IMR-90 (cell line): ENCODE measurements around the gene ZKSCAN5. TPM values are rescaled to one million over a fixed set of nuclear protein-coding genes. Genes with fewer than 3 reads are reported as not detected.
A peak's percentile ranks its signal among the peaks of the same experiment; 100 is the strongest.

Experiments used
- ATAC-seq: fragments of 200-7000 bp; cut with Tn5 transposase; 2 replicates; pipeline ENCODE4 v1.9.1; 2020; ENCODE audit warnings: low read depth, mild to moderate bottlenecking, moderate library complexity
- BruUV-seq: library from RNA; stranded (reverse); fragments of 400-500 nt; replicated peaks from 2 replicates; lab custom pipeline; 2021; lab: Mats Ljungman, UMichigan
- CTCF ChIA-PET: fragments of 300-600 bp; formaldehyde crosslinking; extraction: SDS; loops from one replicate; lab custom pipeline; 2021; ENCODE audit warnings: antibody characterized with exemption; lab: Yijun Ruan, JAX
- POLR2A ChIA-PET: fragments of 300-600 bp; sonication (Branson Sonifier 250); formaldehyde crosslinking; loops from one replicate; lab custom pipeline; 2022; ENCODE audit warnings: antibody characterized with exemption; ENCODE audit not compliant: unreplicated experiment; lab: Charles Lee
- DNase-seq: peaks from one replicate; pipeline ENCODE4 v3.0.0; 2013
- H2AFZ ChIP-seq: replicated peaks from 2 replicates; pipeline ENCODE3; 2013; ENCODE audit warnings: low read length, mild to moderate bottlenecking; ENCODE audit not compliant: poor library complexity
- H2AK5ac ChIP-seq: 2 replicates; pipeline ENCODE4 v1.6.1; 2013; ENCODE audit warnings: low read depth, low read length, inconsistent platforms
- H2AK9ac ChIP-seq: replicated peaks from 2 replicates; pipeline ENCODE3; 2013; ENCODE audit warnings: mild to moderate bottlenecking, low read depth, low read length, moderate library complexity; ENCODE audit not compliant: poor library complexity
- H2BK120ac ChIP-seq: 2 replicates; pipeline ENCODE4 v1.6.1; 2013; ENCODE audit warnings: low read depth, low read length, inconsistent platforms
- H2BK15ac ChIP-seq: 3 replicates; pipeline ENCODE4 v1.6.1; 2013; ENCODE audit warnings: low read depth, low read length, inconsistent platforms
- H2BK20ac ChIP-seq: 2 replicates; pipeline ENCODE4 v1.6.1; 2013; ENCODE audit warnings: low read depth, mild to moderate bottlenecking, inconsistent platforms, low read length, moderate library complexity
- H2BK5ac ChIP-seq: 2 replicates; pipeline ENCODE4 v1.6.1; 2013; ENCODE audit warnings: mild to moderate bottlenecking, low read depth, low read length, inconsistent platforms; ENCODE audit not compliant: poor library complexity, severe bottlenecking
- H3K14ac ChIP-seq: replicated peaks from 2 replicates; pipeline ENCODE4 v1.6.1; 2013; ENCODE audit warnings: low read depth, low read length, inconsistent platforms
- H3K18ac ChIP-seq: 2 replicates; pipeline ENCODE4 v1.6.1; 2013; ENCODE audit warnings: low read depth, low read length, control low read depth
- H3K23ac ChIP-seq: 2 replicates; pipeline ENCODE4 v1.6.1; 2013; ENCODE audit warnings: low read depth, low read length, inconsistent platforms
- H3K27ac ChIP-seq: 2 replicates; pipeline ENCODE4 v1.5.1; 2013; ENCODE audit warnings: mild to moderate bottlenecking, control low read depth, low read length; ENCODE audit not compliant: insufficient read depth
- H3K27me3 ChIP-seq: 2 replicates; pipeline ENCODE4 v1.6.1; 2013; ENCODE audit warnings: low read length; ENCODE audit not compliant: control insufficient read depth, insufficient read depth
- H3K36me3 ChIP-seq: 2 replicates; pipeline ENCODE4 v1.6.1; 2013; ENCODE audit warnings: low read length, mixed read lengths; ENCODE audit not compliant: control insufficient read depth, insufficient read depth
- H3K4ac ChIP-seq: 2 replicates; pipeline ENCODE4 v1.6.1; 2013; ENCODE audit warnings: low read depth, low read length, inconsistent platforms
- H3K4me1 ChIP-seq: 2 replicates; pipeline ENCODE4 v1.6.1; 2013; ENCODE audit warnings: low read length, mixed read lengths; ENCODE audit not compliant: control insufficient read depth, insufficient read depth
- H3K4me2 ChIP-seq: 2 replicates; pipeline ENCODE4 v1.6.1; 2013; ENCODE audit warnings: low read depth, mild to moderate bottlenecking, control low read depth, low read length, moderate library complexity
- H3K4me3 ChIP-seq: 2 replicates; pipeline ENCODE4 v1.5.1; 2013; ENCODE audit warnings: low read depth, mild to moderate bottlenecking, control low read depth, low read length, moderate library complexity; ENCODE audit not compliant: insufficient read depth
- H3K56ac ChIP-seq: 2 replicates; pipeline ENCODE4 v1.6.1; 2013; ENCODE audit warnings: low read length, inconsistent platforms; ENCODE audit not compliant: insufficient read depth; ENCODE audit errors: extremely low read depth
- H3K79me1 ChIP-seq, 2 experiments: 2 replicates each; pipeline ENCODE4 v1.6.1; 2013; ENCODE audit warnings: low read length in 2 of 2, inconsistent platforms in 1 of 2, low read depth in 1 of 2
- H3K9ac ChIP-seq: 2 replicates; pipeline ENCODE4 v1.6.1; 2013; ENCODE audit warnings: low read depth, low read length, control low read depth
- H3K9me1 ChIP-seq: 2 replicates; pipeline ENCODE4 v1.6.1; 2013; ENCODE audit warnings: low read length, inconsistent platforms; ENCODE audit not compliant: insufficient read depth
- H3K9me3 ChIP-seq: 2 replicates; pipeline ENCODE4 v1.6.1; 2013; ENCODE audit warnings: low read length; ENCODE audit not compliant: control insufficient read depth, insufficient read depth
- H4K20me1 ChIP-seq: 2 replicates; pipeline ENCODE4 v1.6.1; 2013; ENCODE audit warnings: low read length, inconsistent platforms; ENCODE audit not compliant: insufficient read depth
- H4K5ac ChIP-seq: 2 replicates; pipeline ENCODE4 v1.6.1; 2013; ENCODE audit warnings: mild to moderate bottlenecking, low read depth, low read length, control low read depth
- H4K8ac ChIP-seq, 2 experiments: 2 replicates each; pipeline ENCODE4 v1.6.1; 2013; ENCODE audit warnings: low read depth in 2 of 2, low read length in 2 of 2, control low read depth in 1 of 2, inconsistent platforms in 1 of 2
- H4K91ac ChIP-seq: 2 replicates; pipeline ENCODE4 v1.6.1; 2013; ENCODE audit warnings: low read depth, low read length, inconsistent platforms; ENCODE audit not compliant: insufficient read depth
- BHLHE40 ChIP-seq: fragments of 150-350 bp; IDR thresholded peaks from 2 replicates; pipeline ENCODE4 v1.6.1; 2016; ENCODE audit warnings: mild to moderate bottlenecking, low read depth, low read length
- CEBPB ChIP-seq: IDR thresholded peaks from 2 replicates; pipeline ENCODE4 v1.6.1; 2012; ENCODE audit warnings: low read depth, low read length, improper control_type of control experiment
- CHD1 ChIP-seq: IDR thresholded peaks from 2 replicates; pipeline ENCODE4 v1.6.1; 2012; ENCODE audit warnings: low read depth, low read length, improper control_type of control experiment
- CTCF ChIP-seq: conservative IDR thresholded peaks from 2 replicates; pipeline ENCODE4 v1.5.1; 2012; ENCODE audit warnings: mild to moderate bottlenecking, low read depth, low read length, improper control_type of control experiment
- ELK1 ChIP-seq: fragments of 150-350 bp; IDR thresholded peaks from 2 replicates; pipeline ENCODE4 v1.6.1; 2016; ENCODE audit warnings: low read depth, mild to moderate bottlenecking, low read length, moderate library complexity, borderline replicate concordance
- FOS ChIP-seq: fragments of 150-350 bp; IDR thresholded peaks from 2 replicates; pipeline ENCODE4 v1.6.1; 2016; ENCODE audit warnings: low read depth, low read length
- MAFK ChIP-seq: IDR thresholded peaks from 2 replicates; pipeline ENCODE4 v1.6.1; 2012; ENCODE audit warnings: low read depth, low read length, improper control_type of control experiment
- MAZ ChIP-seq: IDR thresholded peaks from 2 replicates; pipeline ENCODE4 v1.6.1; 2012; ENCODE audit warnings: low read depth, mild to moderate bottlenecking, low read length, improper control_type of control experiment, moderate library complexity, borderline replicate concordance
- MXI1 ChIP-seq: IDR thresholded peaks from 2 replicates; pipeline ENCODE4 v1.6.1; 2012; ENCODE audit warnings: low read depth, mild to moderate bottlenecking, low read length, moderate library complexity, borderline replicate concordance
- NFE2L2 ChIP-seq: fragments of 150-350 bp; IDR thresholded peaks from 2 replicates; pipeline ENCODE4 v1.6.1; 2016; ENCODE audit warnings: low read depth, mild to moderate bottlenecking, low read length
- POLR2A ChIP-seq: IDR thresholded peaks from 2 replicates; pipeline ENCODE4 v1.6.1; 2012; ENCODE audit warnings: mild to moderate bottlenecking, low read depth, low read length
- RAD21 ChIP-seq: IDR thresholded peaks from 2 replicates; pipeline ENCODE4 v1.6.1; 2012; ENCODE audit warnings: low read length, improper control_type of control experiment
- RCOR1 ChIP-seq: IDR thresholded peaks from 2 replicates; pipeline ENCODE4 v1.6.1; 2012; ENCODE audit warnings: mild to moderate bottlenecking, low read length, improper control_type of control experiment; ENCODE audit not compliant: insufficient replicate concordance
- RFX5 ChIP-seq: IDR thresholded peaks from 2 replicates; pipeline ENCODE4 v1.8.0; 2012; ENCODE audit warnings: low read depth, mild to moderate bottlenecking, low read length, moderate library complexity
- SMC3 ChIP-seq: fragments of 150-350 bp; IDR thresholded peaks from 2 replicates; pipeline ENCODE4 v1.6.1; 2016; ENCODE audit warnings: low read depth, mild to moderate bottlenecking, antibody characterized with exemption, low read length, moderate library complexity
- USF2 ChIP-seq: fragments of 150-350 bp; IDR thresholded peaks from 2 replicates; pipeline ENCODE4 v1.6.1; 2017; ENCODE audit warnings: mild to moderate bottlenecking, antibody characterized with exemption, low read length, low read depth
- WGBS, 2 experiments: methylation state at CpG; one replicate each; pipeline versions ENCODE4 v1.1.5 to v1.1.7; 2013; ENCODE audit warnings: missing lambda C conversion rate in 2 of 2; ENCODE audit not compliant: insufficient read length in 1 of 2; ENCODE audit errors: extremely low coverage in 2 of 2; 5-methylcytosine and 5-hydroxymethylcytosine counted together
- dilution Hi-C: fragments of 300-500 bp; cut with HindIII; formaldehyde crosslinking; loops from one replicate; pipeline ENCODE4 v1.14.3; 2018; ENCODE audit warnings: low sequenced_read_pairs; ENCODE audit not compliant: unreplicated experiment
- in situ Hi-C: fragments of 300-500 bp; cut with MboI; formaldehyde crosslinking; loops from 3 replicates; pipeline ENCODE4 v1.14.3; 2019; ENCODE audit warnings: low sequenced_read_pairs, inconsistent platforms, mixed read lengths
- intact Hi-C: fragments of 100-400 bp; cut with micrococcal nuclease; formaldehyde crosslinking; loops from 2 replicates; pipeline ENCODE4 v1.10.0; 2022
- polyA plus RNA-seq, 3 experiments: library from polyadenylated mRNA; depleted of rRNA; stranded (reverse); fragments of >200 nt; gene quantifications; 2 replicates each; pipeline ENCODE4 v1.2.3, GENCODE V29; 2012; ENCODE audit warnings: low replicate concordance in 1 of 3
- total RNA-seq: library from RNA; depleted of rRNA; stranded (reverse); fragments of >200 nt; gene quantifications from 2 replicates; pipeline ENCODE4 v1.2.3, GENCODE V29; 2012

Gene ZKSCAN5
- total and polyA plus RNA-seq, 2 of the 4 experiments (the other 2 are of a cell fraction) = 5.5 to 16.3 TPM

GRCh38 chr7:99465421-99465768, 39.1 kb upstream of the ZKSCAN5 start:
- peak overlapping the region; percentile 83 for H3K14ac ChIP-seq
- peaks cover 15% of the 10 kb centered on the region for H4K20me1 ChIP-seq
- H3K9me3 ChIP-seq = no peaks in the 10 kb centered on the region
- H4K5ac ChIP-seq = peak overlapping the region; percentile 5
- H2BK5ac ChIP-seq = peak overlapping the region; percentile 82
- ATAC-seq (peak; percentile 4), DNase-seq (no peak)
- TF ChIP-seq FOS (no peak), SMC3 (no peak), MAFK (no peak), ELK1 (no peak), POLR2A (no peak), CEBPB (no peak), CTCF (no peak), CHD1 (no peak), MAZ (no peak), RAD21 (no peak), MXI1 (no peak), RCOR1 (no peak), BHLHE40 (no peak), NFE2L2 (no peak), USF2 (no peak), RFX5 (no peak)
- H3K18ac ChIP-seq = no peak overlapping the region
- peaks cover 9% of the 10 kb centered on the region for H3K36me3 ChIP-seq
- H3K9me1 ChIP-seq = peaks cover 5% of the 10 kb centered on the region; the same call in 1 of the 2 replicates
- in situ Hi-C loops (no loop called here), intact Hi-C loops (no loop called here), dilution Hi-C loops (no loop called here)
- ChIA-PET CTCF (no interaction called here), POLR2A (no interaction called here)
- H4K8ac ChIP-seq = peak overlapping the region; percentile 75 to 96
- peak overlapping the region; percentile 95 for H2AFZ ChIP-seq
- peak overlapping the region; percentile 85 for H4K91ac ChIP-seq
- H3K4me1 ChIP-seq = no peaks in the 10 kb centered on the region; the same call in 1 of the 2 replicates
- peak overlapping the region; percentile 98 for H2AK5ac ChIP-seq
- WGBS, 2 experiments = 20% methylated on average over 2 of the region's 9 CpGs; no CpG with 5 or more reads in 1 of the 2 experiments
- peak overlapping the region; percentile 86 for H3K9ac ChIP-seq
- H3K4me3 ChIP-seq = peak overlapping the region; percentile 73
- H3K23ac ChIP-seq = peak overlapping the region; percentile 84
- no peak overlapping the region for H2BK15ac ChIP-seq
- BruUV-seq = no TSS peak
- H3K27me3 ChIP-seq = no peaks in the 10 kb centered on the region
- peak overlapping the region; percentile 95 for H3K4ac ChIP-seq
- peaks cover 3 to 44% of the 10 kb centered on the region in 2 experiments for H3K79me1 ChIP-seq
- H2BK120ac ChIP-seq = no peak overlapping the region
- no peak overlapping the region for H2BK20ac ChIP-seq
- H3K56ac ChIP-seq = peak overlapping the region; percentile 76
- peak overlapping the region; percentile 87 for H3K4me2 ChIP-seq
- peak overlapping the region; percentile 98 for H2AK9ac ChIP-seq
- H3K27ac ChIP-seq = peak overlapping the region; percentile 82
